Mesendoderm (in vitro differentiated cells): ENCODE results near the gene CUL7.

ENCODE experiments used
- DNase-seq: peaks from one replicate; pipeline ENCODE4 v3.0.0; 2013
- H2AK5ac ChIP-seq: 2 replicates; pipeline ENCODE4 v1.6.1; 2013; ENCODE audit warnings: low read length, inconsistent platforms
- H2BK120ac ChIP-seq: 2 replicates; pipeline ENCODE4 v1.6.1; 2013; ENCODE audit warnings: low read depth, mild to moderate bottlenecking, low read length, moderate library complexity, mixed read lengths
- H2BK15ac ChIP-seq: replicated peaks from 2 replicates; pipeline ENCODE4 v1.6.1; 2013; ENCODE audit warnings: low read depth, mild to moderate bottlenecking, moderate library complexity
- H2BK5ac ChIP-seq: 2 replicates; pipeline ENCODE4 v1.6.1; 2013; ENCODE audit warnings: low read length, inconsistent platforms
- H3K18ac ChIP-seq: 2 replicates; pipeline ENCODE4 v1.6.1; 2013; ENCODE audit warnings: mild to moderate bottlenecking, low read length, mixed read lengths
- H3K23ac ChIP-seq: one replicate; pipeline ENCODE4 v1.6.1; 2013; ENCODE audit warnings: low read length
- H3K27ac ChIP-seq: 2 replicates; pipeline ENCODE4 v1.5.1; 2013; ENCODE audit warnings: low read depth, mild to moderate bottlenecking, inconsistent platforms, low read length, moderate library complexity
- H3K27me3 ChIP-seq: 2 replicates; pipeline ENCODE4 v1.6.1; 2013; ENCODE audit warnings: low read length, control low read depth, mild to moderate bottlenecking, inconsistent platforms; ENCODE audit not compliant: insufficient read depth, poor library complexity
- H3K36me3 ChIP-seq: 2 replicates; pipeline ENCODE4 v1.6.1; 2013; ENCODE audit warnings: low read length, inconsistent platforms; ENCODE audit not compliant: control insufficient read depth, insufficient read depth
- H3K4ac ChIP-seq: one replicate; pipeline ENCODE4 v1.6.1; 2013; ENCODE audit warnings: low read depth, mild to moderate bottlenecking, low read length, moderate library complexity
- H3K4me1 ChIP-seq: 2 replicates; pipeline ENCODE4 v1.6.1; 2013; ENCODE audit warnings: low read depth, low read length, inconsistent platforms; ENCODE audit not compliant: control insufficient read depth
- H3K4me2 ChIP-seq: 2 replicates; pipeline ENCODE4 v1.6.1; 2013; ENCODE audit warnings: low read length
- H3K4me3 ChIP-seq: 2 replicates; pipeline ENCODE4 v1.5.1; 2013; ENCODE audit warnings: mild to moderate bottlenecking, low read length
- H3K56ac ChIP-seq: one replicate; pipeline ENCODE4 v1.6.1; 2013; ENCODE audit warnings: low read length
- H3K79me1 ChIP-seq: 2 replicates; pipeline ENCODE4 v1.6.1; 2013; ENCODE audit warnings: low read length, inconsistent platforms
- H3K79me2 ChIP-seq: 2 replicates; pipeline ENCODE4 v1.6.1; 2013; ENCODE audit warnings: mild to moderate bottlenecking, low read length; ENCODE audit not compliant: control insufficient read depth, insufficient read depth
- H3K9ac ChIP-seq: 2 replicates; pipeline ENCODE4 v1.6.1; 2013; ENCODE audit warnings: low read length, inconsistent platforms
- H4K5ac ChIP-seq: one replicate; pipeline ENCODE4 v1.6.1; 2013; ENCODE audit warnings: low read length
- H4K8ac ChIP-seq: one replicate; pipeline ENCODE4 v1.6.1; 2013; ENCODE audit warnings: low read depth, mild to moderate bottlenecking, control low read depth, low read length, moderate library complexity
- WGBS: extraction: QIAGEN DNeasy Blood & Tissue Kit; methylation state at CpG from one replicate; pipeline ENCODE4 v1.1.7; 2013; ENCODE audit warnings: low lambda C conversion rate, missing lambda C conversion rate; ENCODE audit not compliant: insufficient coverage; ENCODE audit errors: extremely low coverage; 5-methylcytosine and 5-hydroxymethylcytosine counted together

The CUL7 gene

GRCh38 chr6:43021270-43022047 lies 32.2 kb downstream of the CUL7 start, which contains the start of gene RRP36:
TSS of gene RRP36 (plus strand) at chr6:43021623. CDS start at chr6:43021655, 32 bp downstream.
- Histone ChIP-seq H2BK5ac (peak within 1 kb of the TSS; percentile 91), H3K27ac (peak within 1 kb of the TSS; percentile 96), H3K56ac (peak within 1 kb of the TSS; percentile 100), H3K23ac (no peak within 1 kb of the TSS), H4K8ac (peak within 1 kb of the TSS; percentile 99), H3K36me3 (peaks cover 24% of the 10 kb centered on the region), H3K4me2 (peak within 1 kb of the TSS; percentile 95), H2BK120ac (peak within 1 kb of the TSS; percentile 85), H3K4ac (peak within 1 kb of the TSS; percentile 73), H3K18ac (peak within 1 kb of the TSS; percentile 99), H3K9ac (peak within 1 kb of the TSS; percentile 100), H2AK5ac (peak within 1 kb of the TSS; percentile 55), H3K4me1 (peaks cover 2% of the 10 kb centered on the region), H3K79me2 (peaks cover 24% of the 10 kb centered on the region), H4K5ac (peak within 1 kb of the TSS; percentile 97), H3K4me3 (peak within 1 kb of the TSS; percentile 98), H2BK15ac (no peak within 1 kb of the TSS), H3K79me1 (peaks cover 23% of the 10 kb centered on the region), H3K27me3 (no peaks in the 10 kb centered on the region)
- DNase-seq = peak; percentile 86
- no CpG with 5 or more reads among the region's 56 CpGs for WGBS

DNA sequence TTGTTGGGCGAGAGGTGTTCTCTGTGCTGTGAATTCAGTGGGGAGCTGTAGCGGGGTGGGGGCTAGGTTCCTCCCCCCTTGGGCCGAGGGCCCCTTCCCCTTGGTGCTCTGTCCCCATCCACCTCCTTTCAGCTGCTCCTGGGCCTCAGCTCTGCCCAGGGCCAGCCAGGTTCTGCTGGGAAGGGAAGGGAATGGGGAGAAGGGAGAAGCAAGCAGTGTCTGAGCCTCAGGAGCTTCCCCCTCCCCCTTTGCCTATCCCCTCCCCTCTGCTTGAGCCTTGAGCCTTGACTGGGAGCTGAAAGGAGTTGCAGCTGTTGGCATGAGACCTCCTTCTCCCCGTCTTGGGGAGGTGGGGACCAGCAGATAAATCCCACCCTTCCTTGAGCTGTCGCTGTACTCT lies 32.8 kb downstream of the CUL7 start:
- peak; percentile 86 for DNase-seq
- WGBS = no CpG with 5 or more reads among the region's 5 CpGs

DNA sequence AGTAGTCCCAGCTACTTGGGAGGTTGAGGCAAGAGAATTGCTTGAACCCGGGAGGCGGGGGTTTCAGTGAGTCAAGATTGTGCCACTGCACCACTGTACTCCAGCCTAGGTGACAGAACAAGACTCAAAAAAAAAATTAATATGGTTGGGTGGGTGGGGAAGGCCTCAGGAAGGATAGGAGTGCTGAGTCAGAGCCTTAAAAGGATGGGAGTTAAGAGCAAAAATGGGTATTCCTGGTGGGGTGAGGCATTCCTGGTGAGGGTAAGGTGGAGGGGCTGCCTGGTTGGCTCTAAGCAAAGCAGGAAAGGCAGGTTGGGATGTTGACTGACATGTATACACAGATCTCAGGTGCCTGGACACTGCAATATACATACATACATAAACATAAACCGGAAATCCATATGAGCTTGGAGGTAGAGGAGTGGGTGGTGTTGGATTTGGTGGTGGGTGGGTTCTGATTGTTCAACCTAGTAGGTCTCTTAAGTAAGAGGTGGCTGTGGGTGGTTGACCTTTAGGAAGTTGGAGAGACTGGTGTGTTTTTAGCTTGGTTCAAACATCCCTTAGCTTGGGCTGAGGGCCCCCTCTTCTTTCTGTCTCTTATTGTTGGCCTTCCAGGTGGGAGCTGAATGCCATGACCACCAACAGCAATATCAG lies 33.5 kb downstream of the CUL7 start:
- H4K5ac ChIP-seq = no peak overlapping the region
- H4K8ac ChIP-seq = no peak overlapping the region
- no peak overlapping the region for H3K18ac ChIP-seq
- peaks cover 2% of the 10 kb centered on the region for H3K4me1 ChIP-seq
- no peak overlapping the region for H2AK5ac ChIP-seq
- H3K27ac ChIP-seq = no peak overlapping the region
- no peaks in the 10 kb centered on the region for H3K27me3 ChIP-seq
- H3K4me2 ChIP-seq = no peak overlapping the region
- no peak overlapping the region for H2BK15ac ChIP-seq
- H2BK120ac ChIP-seq = no peak overlapping the region
- no peak overlapping the region for H3K23ac ChIP-seq
- H3K4ac ChIP-seq = no peak overlapping the region
- no CpG with 5 or more reads among the region's 3 CpGs for WGBS
- H2BK5ac ChIP-seq = no peak overlapping the region
- no peak overlapping the region for H3K4me3 ChIP-seq
- H3K56ac ChIP-seq = no peak overlapping the region
- no peak for DNase-seq
- H3K36me3 ChIP-seq = peaks cover 18% of the 10 kb centered on the region
- peaks cover 27% of the 10 kb centered on the region for H3K79me2 ChIP-seq
- peak overlapping the region; percentile 100 for H3K9ac ChIP-seq
- peaks cover 23% of the 10 kb centered on the region for H3K79me1 ChIP-seq

More for the DNA sequence above, 32.8 kb downstream of the CUL7 start:
- Histone ChIP-seq H4K5ac (peak overlapping the region; percentile 49), H3K4me3 (no peak overlapping the region), H3K18ac (peak overlapping the region; percentile 82), H3K27me3 (no peaks in the 10 kb centered on the region), H3K23ac (no peak overlapping the region), H3K9ac (peak overlapping the region; percentile 100), H3K56ac (peak overlapping the region; percentile 95), H2BK15ac (no peak overlapping the region), H3K4ac (no peak overlapping the region), H4K8ac (no peak overlapping the region), H3K79me2 (peaks cover 24% of the 10 kb centered on the region), H2BK5ac (no peak overlapping the region), H3K79me1 (peaks cover 23% of the 10 kb centered on the region), H3K4me1 (peaks cover 2% of the 10 kb centered on the region), H2BK120ac (no peak overlapping the region), H3K36me3 (peaks cover 19% of the 10 kb centered on the region), H3K4me2 (peak overlapping the region; percentile 95), H3K27ac (peak overlapping the region; percentile 96), H2AK5ac (no peak overlapping the region)

DNA sequence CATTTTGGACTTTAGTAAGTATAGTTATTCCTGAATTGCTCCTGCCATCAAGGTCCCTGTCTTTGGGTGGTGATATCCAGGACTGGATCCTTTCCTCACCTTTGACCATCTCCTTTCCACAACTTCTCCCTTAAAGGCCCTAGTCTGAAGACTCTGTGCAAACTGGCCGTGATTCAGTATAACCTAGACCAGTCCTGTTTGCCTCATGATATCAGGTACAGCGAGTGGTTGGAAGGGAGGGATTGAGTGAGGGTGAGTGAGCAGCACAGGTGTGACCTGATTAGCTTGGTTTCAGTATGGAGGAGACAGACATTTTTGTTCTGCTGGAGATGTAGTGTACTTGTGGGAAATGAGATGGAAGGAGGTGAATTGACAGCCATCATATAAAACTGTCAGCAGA lies 34.5 kb downstream of the CUL7 start:
- no peak overlapping the region for H3K4me2 ChIP-seq
- no peak overlapping the region for H3K23ac ChIP-seq
- H3K27ac ChIP-seq = no peak overlapping the region
- H3K9ac ChIP-seq = no peak overlapping the region
- DNase-seq = no peak
- H3K4me1 ChIP-seq = peaks cover 2% of the 10 kb centered on the region
- H3K4ac ChIP-seq = no peak overlapping the region
- H2BK5ac ChIP-seq = no peak overlapping the region
- H3K56ac ChIP-seq = no peak overlapping the region
- H3K79me2 ChIP-seq = peaks cover 29% of the 10 kb centered on the region
- H3K36me3 ChIP-seq = peaks cover 11% of the 10 kb centered on the region
- H3K27me3 ChIP-seq = no peaks in the 10 kb centered on the region
- H2BK120ac ChIP-seq = no peak overlapping the region
- H4K8ac ChIP-seq = no peak overlapping the region
- H3K18ac ChIP-seq = no peak overlapping the region
- H4K5ac ChIP-seq = no peak overlapping the region
- no CpG with 5 or more reads among the region's 2 CpGs for WGBS
- no peak overlapping the region for H3K4me3 ChIP-seq
- no peak overlapping the region for H2BK15ac ChIP-seq
- H2AK5ac ChIP-seq = no peak overlapping the region
- H3K79me1 ChIP-seq = peaks cover 16% of the 10 kb centered on the region

GRCh38 chr6:43016943-43017334 lies 36.7 kb downstream of the CUL7 start:
- Histone ChIP-seq H3K4me3 (no peak overlapping the region), H3K23ac (peak overlapping the region; percentile 57), H3K4ac (no peak overlapping the region), H3K9ac (no peak overlapping the region), H4K8ac (no peak overlapping the region), H2BK5ac (no peak overlapping the region), H2BK15ac (no peak overlapping the region), H3K27me3 (no peaks in the 10 kb centered on the region), H3K18ac (no peak overlapping the region), H3K56ac (no peak overlapping the region), H3K79me2 (peaks cover 23% of the 10 kb centered on the region), H3K36me3 (peaks cover 11% of the 10 kb centered on the region), H3K79me1 (peaks cover 18% of the 10 kb centered on the region), H3K4me1 (peaks cover 7% of the 10 kb centered on the region), H2BK120ac (no peak overlapping the region), H3K4me2 (no peak overlapping the region), H3K27ac (no peak overlapping the region), H4K5ac (no peak overlapping the region), H2AK5ac (no peak overlapping the region)
- DNase-seq = no peak
- no CpG with 5 or more reads among the region's 12 CpGs for WGBS
